ENCODE results near the gene PRR36.
"Not testable (repeated sequence)": the region's sequence is repeated elsewhere in the genome, so short reads cannot be mapped to it uniquely, and the experiment has no call there.

PRR36 gene

GRCh38 chr19:7874076-7874896 lies at the start of gene PRR36:
TSS of gene PRR36 (minus strand) at chr19:7874390. CDS start at chr19:7873689, 701 bp downstream.
- in situ Hi-C loops (cut with MboI; ENCODE audit: low sequenced_read_pairs): no loop called here

- in situ Hi-C loops (cut with MboI; ENCODE audit: low sequenced_read_pairs): no loop called here
Measured at GRCh38 chr19:7923295-7924191, 49.4 kb upstream of the PRR36 start.

GRCh38 chr19:7922836-7923195 lies 48.6 kb upstream of the PRR36 start:
- in situ Hi-C loops (cut with MboI; ENCODE audit: low sequenced_read_pairs): no loop called here

GRCh38 chr19:7921967-7922835 lies 48.0 kb upstream of the PRR36 start:
- in situ Hi-C loops (cut with MboI; ENCODE audit: low sequenced_read_pairs): no loop called here

- in situ Hi-C loops (cut with MboI; ENCODE audit: low sequenced_read_pairs): no loop called here
Measured at GRCh38 chr19:7921302-7921966, 47.2 kb upstream of the PRR36 start.

GRCh38 chr19:7920519-7921301 lies 46.5 kb upstream of the PRR36 start:
- in situ Hi-C loops (cut with MboI; ENCODE audit: low sequenced_read_pairs): no loop called here

- in situ Hi-C loops (cut with MboI; ENCODE audit: low sequenced_read_pairs): no loop called here
Measured at GRCh38 chr19:7919610-7920518, 45.7 kb upstream of the PRR36 start, which contains the start of gene SNAPC2. TSS of gene SNAPC2 (plus strand) at chr19:7920338. CDS start at chr19:7920367, 29 bp downstream.

GRCh38 chr19:7918615-7919421 lies 44.6 kb upstream of the PRR36 start:
- in situ Hi-C loops (cut with MboI; ENCODE audit: low sequenced_read_pairs): no loop called here

- in situ Hi-C loops (cut with MboI; ENCODE audit: low sequenced_read_pairs): not testable (repeated sequence)
Measured at GRCh38 chr19:7918062-7918614, 43.9 kb upstream of the PRR36 start.

- in situ Hi-C loops (cut with MboI; ENCODE audit: low sequenced_read_pairs): no loop called here
Measured at GRCh38 chr19:7917267-7918061, 43.3 kb upstream of the PRR36 start.

- in situ Hi-C loops (cut with MboI; ENCODE audit: low sequenced_read_pairs): no loop called here
Measured at GRCh38 chr19:7916955-7917266, 42.7 kb upstream of the PRR36 start.

- in situ Hi-C loops (cut with MboI; ENCODE audit: low sequenced_read_pairs): no loop called here
Measured at GRCh38 chr19:7916103-7916954, 42.1 kb upstream of the PRR36 start.

- in situ Hi-C loops (cut with MboI; ENCODE audit: low sequenced_read_pairs): no loop called here
Measured at GRCh38 chr19:7915250-7916102, 41.3 kb upstream of the PRR36 start.

- in situ Hi-C loops (cut with MboI; ENCODE audit: low sequenced_read_pairs): no loop called here
Measured at GRCh38 chr19:7914598-7915045, 40.4 kb upstream of the PRR36 start, which contains the start of gene TGFBR3L. TSS of gene TGFBR3L (plus strand) at chr19:7914830.

- in situ Hi-C loops (cut with MboI; ENCODE audit: low sequenced_read_pairs): no loop called here
Measured at GRCh38 chr19:7914099-7914498, 39.9 kb upstream of the PRR36 start.
